AG09319 (cell line): ENCODE measurements around the gene PCBP3.

Source experiments
- DNase-seq: peaks from one replicate; pipeline ENCODE4 v3.0.0-alpha.2; 2010; ENCODE audit warnings: low read depth; ENCODE audit errors: extremely low read depth
- TF ChIP-seq, protein P1 (sequence below): IDR thresholded peaks from 2 replicates; pipeline ENCODE4 v1.5.1; 2011; ENCODE audit warnings: low read depth, mild to moderate bottlenecking, inconsistent platforms, low read length, moderate library complexity

PCBP3 gene

DNA sequence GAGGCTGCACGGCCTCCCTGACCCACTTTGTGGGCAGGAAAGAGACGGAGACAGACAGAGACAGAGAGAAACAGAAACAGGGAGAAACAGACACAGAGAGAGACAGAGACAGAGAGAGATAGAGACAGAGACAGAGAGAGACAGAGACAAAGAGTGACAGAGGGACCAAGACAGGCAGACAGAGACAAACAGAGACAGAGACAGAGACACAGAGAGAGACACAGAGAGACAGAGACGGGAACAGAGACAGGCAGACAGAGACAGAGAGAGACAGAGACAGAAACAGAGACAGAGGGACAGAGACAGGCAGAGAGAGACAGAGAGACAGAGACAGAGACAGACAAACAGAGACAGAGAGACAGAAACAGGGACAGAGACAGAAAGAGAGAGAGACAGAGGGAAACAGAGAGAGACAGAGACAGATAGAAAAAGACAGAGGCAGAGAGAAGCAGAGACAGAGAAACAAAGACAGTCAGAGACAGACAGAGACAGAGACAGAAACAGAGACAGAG is 341.1 kb downstream of the PCBP3 start:
- TF ChIP-seq, protein P1, sequence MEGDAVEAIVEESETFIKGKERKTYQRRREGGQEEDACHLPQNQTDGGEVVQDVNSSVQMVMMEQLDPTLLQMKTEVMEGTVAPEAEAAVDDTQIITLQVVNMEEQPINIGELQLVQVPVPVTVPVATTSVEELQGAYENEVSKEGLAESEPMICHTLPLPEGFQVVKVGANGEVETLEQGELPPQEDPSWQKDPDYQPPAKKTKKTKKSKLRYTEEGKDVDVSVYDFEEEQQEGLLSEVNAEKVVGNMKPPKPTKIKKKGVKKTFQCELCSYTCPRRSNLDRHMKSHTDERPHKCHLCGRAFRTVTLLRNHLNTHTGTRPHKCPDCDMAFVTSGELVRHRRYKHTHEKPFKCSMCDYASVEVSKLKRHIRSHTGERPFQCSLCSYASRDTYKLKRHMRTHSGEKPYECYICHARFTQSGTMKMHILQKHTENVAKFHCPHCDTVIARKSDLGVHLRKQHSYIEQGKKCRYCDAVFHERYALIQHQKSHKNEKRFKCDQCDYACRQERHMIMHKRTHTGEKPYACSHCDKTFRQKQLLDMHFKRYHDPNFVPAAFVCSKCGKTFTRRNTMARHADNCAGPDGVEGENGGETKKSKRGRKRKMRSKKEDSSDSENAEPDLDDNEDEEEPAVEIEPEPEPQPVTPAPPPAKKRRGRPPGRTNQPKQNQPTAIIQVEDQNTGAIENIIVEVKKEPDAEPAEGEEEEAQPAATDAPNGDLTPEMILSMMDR, result no peak
- no peak for DNase-seq

DNA sequence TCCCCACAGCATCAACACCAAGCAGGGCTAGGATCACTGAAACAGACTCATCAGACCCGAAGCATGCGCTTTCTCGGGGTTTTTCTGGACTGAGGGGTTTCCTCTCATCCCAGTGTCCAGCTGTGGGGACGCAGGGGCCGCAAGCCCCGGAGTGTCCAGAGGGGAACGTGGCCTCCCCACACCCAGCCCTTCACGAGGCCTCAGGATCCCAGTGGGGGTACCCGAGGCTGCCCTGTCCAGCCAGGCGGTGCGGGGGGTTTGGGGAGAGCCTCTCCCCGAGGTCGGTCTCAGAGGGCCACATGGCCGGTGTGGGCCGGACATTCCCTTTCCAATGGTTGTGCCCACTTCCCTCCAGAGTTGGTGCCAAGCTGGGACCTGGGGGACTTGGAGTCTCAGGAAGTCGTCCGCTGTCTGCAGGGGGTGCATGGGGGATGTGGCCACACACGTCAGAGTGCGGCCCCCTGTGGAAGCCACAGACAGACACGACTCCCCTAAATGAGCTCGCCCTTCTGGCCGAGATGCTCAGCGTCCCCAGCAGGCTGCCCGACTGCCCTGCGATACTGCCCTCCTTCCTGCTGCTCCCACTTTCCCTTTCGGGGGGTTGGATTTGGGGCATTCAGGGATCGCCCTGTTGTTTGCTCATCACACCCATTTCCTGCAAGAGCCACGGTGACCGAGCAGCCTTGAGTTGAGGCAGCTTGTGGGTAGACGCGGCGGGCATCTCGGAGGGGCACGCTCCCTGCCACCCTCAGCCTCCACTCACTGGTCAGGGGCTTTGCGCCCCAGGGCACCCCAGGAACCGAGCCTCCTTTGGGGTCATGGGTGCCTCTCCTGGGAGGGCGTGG is 342.2 kb downstream of the PCBP3 start:
- DNase-seq, result no peak
- TF ChIP-seq, protein P1, result no peak

- no peak for DNase-seq
- TF ChIP-seq, protein P1, result no peak
Measured at GRCh38 chr21:45986316-45987051, 343.0 kb downstream of the PCBP3 start.

DNA sequence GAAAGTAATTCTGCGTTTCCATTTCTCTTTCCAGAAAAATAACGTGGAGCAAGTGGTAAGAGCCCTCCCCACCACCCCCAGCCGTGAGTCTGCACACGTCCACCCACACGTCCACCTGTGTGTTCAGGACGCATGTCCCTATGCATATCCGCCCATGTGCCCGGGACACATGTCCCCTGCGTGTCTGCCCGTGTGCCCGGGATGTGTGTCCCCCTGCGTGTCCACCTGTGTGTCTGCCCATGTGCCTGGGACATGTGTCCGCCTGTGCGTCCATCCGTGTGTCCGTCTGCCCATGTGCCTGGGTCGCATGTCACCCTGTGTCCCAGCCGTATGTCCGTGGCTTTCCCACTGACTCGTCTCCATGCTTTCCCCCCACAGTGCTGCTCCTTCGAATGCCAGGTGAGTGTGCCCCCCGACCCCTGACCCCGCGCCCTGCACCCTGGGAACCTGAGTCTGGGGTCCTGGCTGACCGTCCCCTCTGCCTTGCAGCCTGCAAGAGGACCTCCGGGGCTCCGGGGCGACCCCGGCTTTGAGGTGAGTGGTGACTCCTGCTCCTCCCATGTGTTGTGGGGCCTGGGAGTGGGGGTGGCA is 343.7 kb downstream of the PCBP3 start:
- DNase-seq, result no peak
- TF ChIP-seq, protein P1, result no peak

DNA sequence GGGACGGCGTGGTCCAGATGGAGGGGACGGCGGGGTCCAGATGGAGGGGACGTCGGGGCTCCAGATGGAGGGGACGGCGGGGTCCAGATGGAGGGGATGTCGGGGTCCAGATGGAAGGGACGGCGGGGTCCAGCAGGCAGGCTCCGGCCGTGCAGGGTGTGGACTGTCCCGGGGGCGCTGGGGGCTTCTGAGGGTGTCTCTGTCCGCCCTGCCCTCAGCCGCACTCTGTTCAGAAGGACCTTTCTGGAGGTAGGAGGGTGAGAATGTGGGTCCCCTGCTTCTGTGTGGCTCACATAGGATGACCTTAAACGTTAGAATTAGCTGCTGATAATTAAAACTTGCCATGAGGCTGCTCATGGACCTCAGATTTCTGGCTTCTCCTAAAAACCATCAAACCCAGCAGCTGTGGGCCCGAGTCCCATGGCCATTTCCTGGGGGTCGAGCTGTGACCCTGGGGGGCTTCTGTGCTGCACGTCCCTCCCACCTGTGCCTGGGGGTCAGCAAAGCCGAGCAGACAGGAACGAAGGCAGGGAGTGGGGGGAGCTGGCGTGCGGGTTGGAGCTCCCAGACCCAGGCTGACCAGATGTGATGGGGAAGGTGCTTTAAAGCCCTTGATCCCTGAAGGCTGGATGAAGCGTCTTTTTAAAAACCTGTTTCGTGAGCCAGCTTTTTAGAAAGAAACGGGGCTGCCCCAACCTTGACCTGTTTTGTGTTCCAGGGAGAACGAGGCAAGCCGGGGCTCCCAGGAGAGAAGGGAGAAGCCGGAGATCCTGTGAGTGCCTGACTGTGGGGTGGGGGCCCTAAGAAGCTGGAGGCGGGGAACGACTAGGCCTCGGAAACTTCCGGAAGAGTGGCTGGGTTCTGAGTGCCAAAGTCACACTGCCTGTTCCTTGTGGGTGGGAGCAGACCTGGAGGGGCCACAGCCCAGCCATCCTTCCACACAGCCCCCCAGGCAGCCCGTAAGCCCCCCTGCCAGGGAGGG is 345.1 kb downstream of the PCBP3 start:
- TF ChIP-seq, protein P1, result no peak
- no peak for DNase-seq

- no peak for DNase-seq
- TF ChIP-seq, protein P1, result no peak
Measured at GRCh38 chr21:45989355-45990048, 346.0 kb downstream of the PCBP3 start.
